MM.1S (cell line): ENCODE results near the gene ARF6.

Experiments
- CTCF ChIP-seq: fragments of 300-600 bp; sonication (generic); IDR thresholded peaks from 2 replicates; pipeline ENCODE4 v1.5.1; 2016; ENCODE audit warnings: antibody characterized with exemption, low read length, mixed read lengths
- EZH2 ChIP-seq: fragments of 300-600 bp; sonication (generic); optimal IDR thresholded peaks from 2 replicates; pipeline ENCODE3; 2017; ENCODE audit warnings: low read depth, mild to moderate bottlenecking, antibody characterized with exemption, low read length, mixed read lengths
- EZH2phosphoT487 ChIP-seq: fragments of 300-600 bp; sonication (generic); IDR thresholded peaks from 2 replicates; pipeline ENCODE4 v1.6.1; 2018; ENCODE audit warnings: antibody characterized with exemption, low read length

- TF ChIP-seq CTCF (no peak), EZH2 (no peak), EZH2phosphoT487 (no peak)
Observed at GRCh38 chr14:49860988-49861698, 31.7 kb upstream of the ARF6 start.
